ENCODE results near the gene ASCL4. TPM values are rescaled to one million over a fixed set of nuclear protein-coding genes. Genes with fewer than 3 reads are reported as not detected.
A peak's percentile ranks its signal among the peaks of the same experiment; 100 is the strongest.

The ASCL4 gene
- total and polyA plus RNA-seq, 9 donors = not detected

DNA sequence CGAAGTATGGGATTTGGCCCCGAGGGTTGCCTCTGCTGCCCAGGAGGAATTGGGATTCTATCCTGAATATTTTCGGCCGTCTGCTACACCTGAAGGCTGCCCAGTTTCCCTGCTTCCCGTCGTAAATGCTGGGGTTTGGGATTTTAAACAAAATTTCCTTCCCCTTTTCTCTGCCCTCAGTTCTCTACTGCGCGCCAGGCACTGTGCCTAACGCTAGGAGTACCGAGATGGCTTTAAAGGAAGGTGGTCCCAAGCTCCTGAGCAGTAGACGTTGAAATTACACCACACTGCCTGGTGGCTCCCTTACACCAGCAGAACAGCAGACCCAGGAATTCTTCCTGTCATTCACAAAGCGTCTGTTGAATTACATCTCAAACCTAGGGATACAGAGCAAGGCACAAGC is 13.0 kb upstream of the ASCL4 start:
- no peak for TF ChIP-seq POLR2A (IDR thresholded peaks at IDR 0.05)
- no peak for TF ChIP-seq EP300 (IDR thresholded peaks at IDR 0.05)
- TF ChIP-seq, protein P1, sequence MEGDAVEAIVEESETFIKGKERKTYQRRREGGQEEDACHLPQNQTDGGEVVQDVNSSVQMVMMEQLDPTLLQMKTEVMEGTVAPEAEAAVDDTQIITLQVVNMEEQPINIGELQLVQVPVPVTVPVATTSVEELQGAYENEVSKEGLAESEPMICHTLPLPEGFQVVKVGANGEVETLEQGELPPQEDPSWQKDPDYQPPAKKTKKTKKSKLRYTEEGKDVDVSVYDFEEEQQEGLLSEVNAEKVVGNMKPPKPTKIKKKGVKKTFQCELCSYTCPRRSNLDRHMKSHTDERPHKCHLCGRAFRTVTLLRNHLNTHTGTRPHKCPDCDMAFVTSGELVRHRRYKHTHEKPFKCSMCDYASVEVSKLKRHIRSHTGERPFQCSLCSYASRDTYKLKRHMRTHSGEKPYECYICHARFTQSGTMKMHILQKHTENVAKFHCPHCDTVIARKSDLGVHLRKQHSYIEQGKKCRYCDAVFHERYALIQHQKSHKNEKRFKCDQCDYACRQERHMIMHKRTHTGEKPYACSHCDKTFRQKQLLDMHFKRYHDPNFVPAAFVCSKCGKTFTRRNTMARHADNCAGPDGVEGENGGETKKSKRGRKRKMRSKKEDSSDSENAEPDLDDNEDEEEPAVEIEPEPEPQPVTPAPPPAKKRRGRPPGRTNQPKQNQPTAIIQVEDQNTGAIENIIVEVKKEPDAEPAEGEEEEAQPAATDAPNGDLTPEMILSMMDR (IDR thresholded peaks at IDR 0.05) = no peak

DNA sequence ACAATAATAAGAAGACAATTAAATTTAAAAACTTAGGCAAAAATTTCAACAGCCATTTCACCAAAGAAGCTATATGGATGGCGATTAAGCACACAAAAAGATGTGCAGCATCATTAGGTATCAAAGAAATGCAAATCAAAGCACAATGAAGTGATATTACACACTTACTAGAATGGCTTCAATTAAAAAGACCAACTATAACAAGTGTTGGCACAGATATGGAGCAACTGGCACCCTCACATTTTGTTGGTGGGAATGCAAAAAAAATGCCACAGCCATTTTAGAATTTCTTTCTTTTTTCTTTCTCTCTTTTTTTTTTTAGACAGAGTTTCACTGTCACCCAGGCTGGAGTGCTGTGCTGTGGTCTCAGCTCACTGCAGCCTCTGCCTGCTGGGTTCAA is 11.6 kb upstream of the ASCL4 start:
- intact Hi-C loops (cut with DNase I) = loop anchor here in 1 of 4 donors (10.0 kb wide), 1 partner anchor 752 kb away; the partner anchor contains the start of gene FICD

More for the DNA sequence above, 13.0 kb upstream of the ASCL4 start:
- no peaks in the 10 kb centered on the region for H3K36me3 ChIP-seq
- H3K27me3 ChIP-seq = no peaks in the 10 kb centered on the region
- WGBS, 3 donors = 1 to 2% (median 1%) methylated on average over 12 of the region's 12 CpGs
- no peak for DNase-seq
- intact Hi-C loops (cut with DNase I) = loop anchor here in 1 of 4 donors (10.0 kb wide), 1 partner anchor 753 kb away; the partner anchor contains the start of gene FICD
- H3K9me3 ChIP-seq = no peaks in the 10 kb centered on the region
- peaks cover 5% of the 10 kb centered on the region for H3K4me1 ChIP-seq (ENCODE audit: insufficient read depth)
- H3K27ac ChIP-seq = no peak overlapping the region
- peak overlapping the region; percentile 79 for H3K4me3 ChIP-seq

DNA sequence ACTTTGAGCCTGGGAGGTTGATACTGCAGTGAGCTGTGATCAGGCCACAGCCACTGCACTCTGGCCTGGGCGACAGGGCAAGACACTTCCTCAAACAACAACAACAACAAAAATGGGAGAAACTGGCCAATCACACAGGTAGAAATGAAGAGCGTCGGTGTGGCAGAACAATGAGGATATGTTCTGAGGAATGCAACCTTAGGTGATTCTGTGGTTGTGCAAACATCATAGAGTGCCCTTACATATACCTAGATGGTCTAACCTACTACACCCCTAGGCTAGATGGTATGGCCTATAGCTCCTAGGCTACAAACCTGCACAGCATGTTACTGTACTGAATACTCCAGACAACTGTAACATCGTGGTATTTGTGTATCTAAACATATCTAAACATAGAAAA is 9.9 kb upstream of the ASCL4 start:
- Histone ChIP-seq H3K4me3 (no peak overlapping the region), H3K27ac (no peak overlapping the region), H3K36me3 (no peaks in the 10 kb centered on the region), H3K9me3 (no peaks in the 10 kb centered on the region), H3K27me3 (no peaks in the 10 kb centered on the region), H3K4me1 (ENCODE audit: insufficient read depth) (peaks cover 1% of the 10 kb centered on the region)
- TF ChIP-seq POLR2A (IDR thresholded peaks at IDR 0.05) (no peak), EP300 (IDR thresholded peaks at IDR 0.05) (no peak)
- TF ChIP-seq, protein P1 (IDR thresholded peaks at IDR 0.05) = no peak
- WGBS, 3 donors = 66 to 70% (median 68%) methylated on average over 4 of the region's 4 CpGs
- no peak for DNase-seq
- intact Hi-C loops (cut with DNase I) = loop anchor here in 1 of 4 donors (10.0 kb wide), 1 partner anchor 750 kb away; the partner anchor contains the start of gene FICD

More for the DNA sequence above, 11.6 kb upstream of the ASCL4 start:
- Histone ChIP-seq H3K9me3 (no peaks in the 10 kb centered on the region), H3K27me3 (no peaks in the 10 kb centered on the region), H3K36me3 (no peaks in the 10 kb centered on the region), H3K27ac (no peak overlapping the region), H3K4me1 (ENCODE audit: insufficient read depth) (peaks cover 5% of the 10 kb centered on the region), H3K4me3 (no peak overlapping the region)
- TF ChIP-seq, protein P1 (IDR thresholded peaks at IDR 0.05) = no peak
- no peak for TF ChIP-seq POLR2A (IDR thresholded peaks at IDR 0.05)
- no peak for TF ChIP-seq EP300 (IDR thresholded peaks at IDR 0.05)
- no peak for DNase-seq
- 96 to 97% (median 97%) methylated on average over 1 of the region's 1 CpG for WGBS, 3 donors

- Histone ChIP-seq H3K27ac (no peak overlapping the region), H3K4me1 (ENCODE audit: insufficient read depth) (peaks cover 1% of the 10 kb centered on the region), H3K27me3 (no peaks in the 10 kb centered on the region), H3K9me3 (no peaks in the 10 kb centered on the region), H3K36me3 (no peaks in the 10 kb centered on the region), H3K4me3 (no peak overlapping the region)
- intact Hi-C loops (cut with DNase I) = loop anchor here in 1 of 4 donors (10.0 kb wide), 1 partner anchor 749 kb away; the partner anchor contains the start of gene FICD
- WGBS, 3 donors = 59 to 78% (median 74%) methylated on average over 1 of the region's 1 CpG
- no peak for DNase-seq
- TF ChIP-seq, protein P1 (IDR thresholded peaks at IDR 0.05) = no peak
- TF ChIP-seq POLR2A (IDR thresholded peaks at IDR 0.05) = no peak
- no peak for TF ChIP-seq EP300 (IDR thresholded peaks at IDR 0.05)
Observed at GRCh38 chr12:107765316-107765715, 9.2 kb upstream of the ASCL4 start.

All from ovary (tissue), 9 donors.